GM12892 (cell line): ENCODE results near the gene SORCS2.

Experiments used
- POLR2A ChIP-seq: IDR thresholded peaks from 2 replicates; pipeline ENCODE4 v1.6.1; 2011; ENCODE audit warnings: low read depth, low read length, control low read depth
- TAF1 ChIP-seq: IDR thresholded peaks from 2 replicates; pipeline ENCODE4 v1.6.1; 2011; ENCODE audit warnings: low read depth, mild to moderate bottlenecking, control low read depth, low read length, borderline replicate concordance

DNA sequence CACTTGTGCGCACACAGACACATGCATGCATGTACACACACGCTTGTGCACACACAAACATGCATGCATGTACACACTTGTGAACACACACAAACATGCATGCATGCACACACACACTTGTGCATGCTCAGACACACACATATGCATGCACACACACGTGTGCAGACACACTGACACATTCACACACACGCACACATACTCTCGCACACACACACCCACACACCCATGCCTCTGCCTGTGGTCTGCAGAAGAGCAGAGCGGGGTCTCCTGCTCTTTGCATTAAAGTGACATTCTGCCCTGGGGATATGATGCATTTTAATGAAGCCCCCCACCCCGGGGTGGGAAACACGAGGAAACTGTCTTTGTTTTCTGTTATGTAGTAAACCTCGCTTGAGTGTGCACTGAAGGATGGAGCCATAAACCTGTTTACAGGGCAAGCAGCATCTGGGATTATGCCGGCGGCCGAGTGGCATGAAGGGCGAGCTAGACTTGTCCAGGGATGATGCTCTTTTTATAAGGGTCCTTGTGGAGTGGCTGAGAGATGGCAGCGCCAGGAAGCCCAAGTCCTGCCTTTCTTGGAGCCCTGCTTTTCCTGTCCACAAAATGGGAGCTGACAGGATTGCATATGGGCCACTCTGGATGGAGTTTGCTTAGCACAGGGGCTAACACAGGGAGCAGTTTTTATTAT is 224.6 kb downstream of the SORCS2 start:
- TF ChIP-seq POLR2A (no peak), TAF1 (no peak)
